Mucosa of rectum (tissue), 2 donors: ENCODE data around the gene TRIM28.
A peak's percentile ranks its signal among the peaks of the same experiment; 100 is the strongest.

ENCODE experiments used
- H3K27ac ChIP-seq, 2 donors: one replicate each; pipeline ENCODE4 v1.7.0; 2013; ENCODE audit warnings: inconsistent platforms in 2 of 2, low read depth in 2 of 2, low read length in 2 of 2
- H3K27me3 ChIP-seq, 2 donors: one replicate each; pipeline ENCODE4 v1.7.0; 2013; ENCODE audit warnings: low read length in 2 of 2; ENCODE audit not compliant: control insufficient read depth in 2 of 2, insufficient read depth in 2 of 2
- H3K36me3 ChIP-seq, 2 donors: one replicate each; pipeline ENCODE4 v1.7.0; 2013; ENCODE audit warnings: low read length in 2 of 2; ENCODE audit not compliant: control insufficient read depth in 2 of 2, insufficient read depth in 2 of 2
- H3K4me1 ChIP-seq, 2 donors: one replicate each; pipeline ENCODE4 v1.7.0; 2013; ENCODE audit warnings: low read length in 2 of 2, mild to moderate bottlenecking in 1 of 2; ENCODE audit not compliant: control insufficient read depth in 2 of 2, insufficient read depth in 2 of 2
- H3K4me3 ChIP-seq, 2 donors: one replicate each; pipeline ENCODE4 v1.7.0; 2013; ENCODE audit warnings: low read length in 2 of 2
- H3K9ac ChIP-seq, 2 donors: one replicate each; pipeline ENCODE4 v1.7.0; 2013; ENCODE audit warnings: low read length in 2 of 2, low read depth in 1 of 2, mild to moderate bottlenecking in 1 of 2
- H3K9me3 ChIP-seq, 2 donors: one replicate each; pipeline ENCODE4 v1.7.0; 2013; ENCODE audit warnings: low read length in 2 of 2; ENCODE audit not compliant: control insufficient read depth in 2 of 2
- donor health status: healthy.
- donor health status: Normal muscosa, but diverticular disease.

TRIM28 gene

GRCh38 chr19:58511353-58512208, 32.3 kb upstream of the TRIM28 start, which contains the start of gene SLC27A5:
TSS of gene SLC27A5 (minus strand) at chr19:58511992. CDS start at chr19:58511955, 37 bp downstream.
- Histone ChIP-seq H3K4me3 (no peak within 1 kb of the TSS), H3K27ac (peak within 1 kb of the TSS in 1 of 2 donors; percentile 34), H3K4me1 (peaks cover 23 to 27% of the 10 kb centered on the region in 2 donors), H3K9me3 (no peaks in the 10 kb centered on the region), H3K9ac (no peak within 1 kb of the TSS), H3K36me3 (peaks cover 1 to 8% of the 10 kb centered on the region in 2 donors), H3K27me3 (no peaks in the 10 kb centered on the region)

GRCh38 chr19:58513213-58513693, 30.6 kb upstream of the TRIM28 start:
- Histone ChIP-seq H3K9ac (peak overlapping the region; percentile 14 to 65), H3K4me3 (no peak overlapping the region), H3K4me1 (peaks cover 32 to 36% of the 10 kb centered on the region in 2 donors), H3K27me3 (no peaks in the 10 kb centered on the region), H3K36me3 (peaks cover 11 to 13% of the 10 kb centered on the region in 2 donors), H3K9me3 (no peaks in the 10 kb centered on the region), H3K27ac (peak overlapping the region; percentile 66 to 72)

- Histone ChIP-seq H3K27ac (peak overlapping the region; percentile 66 to 72), H3K4me3 (peak overlapping the region; percentile 61 to 68), H3K27me3 (no peaks in the 10 kb centered on the region), H3K9ac (peak overlapping the region; percentile 47 to 65), H3K36me3 (peaks cover 11 to 13% of the 10 kb centered on the region in 2 donors), H3K4me1 (peaks cover 39 to 43% of the 10 kb centered on the region in 2 donors), H3K9me3 (no peaks in the 10 kb centered on the region)
Observed at GRCh38 chr19:58513694-58514563, 29.9 kb upstream of the TRIM28 start.

GRCh38 chr19:58514564-58515022, 29.3 kb upstream of the TRIM28 start:
- peak overlapping the region; percentile 61 to 68 for H3K4me3 ChIP-seq
- H3K36me3 ChIP-seq = peaks cover 11 to 13% of the 10 kb centered on the region in 2 donors
- H3K27me3 ChIP-seq = no peaks in the 10 kb centered on the region
- peaks cover 40 to 44% of the 10 kb centered on the region in 2 donors for H3K4me1 ChIP-seq
- H3K9me3 ChIP-seq = no peaks in the 10 kb centered on the region
- peak overlapping the region; percentile 16 to 47 for H3K9ac ChIP-seq
- H3K27ac ChIP-seq = no peak overlapping the region

DNA sequence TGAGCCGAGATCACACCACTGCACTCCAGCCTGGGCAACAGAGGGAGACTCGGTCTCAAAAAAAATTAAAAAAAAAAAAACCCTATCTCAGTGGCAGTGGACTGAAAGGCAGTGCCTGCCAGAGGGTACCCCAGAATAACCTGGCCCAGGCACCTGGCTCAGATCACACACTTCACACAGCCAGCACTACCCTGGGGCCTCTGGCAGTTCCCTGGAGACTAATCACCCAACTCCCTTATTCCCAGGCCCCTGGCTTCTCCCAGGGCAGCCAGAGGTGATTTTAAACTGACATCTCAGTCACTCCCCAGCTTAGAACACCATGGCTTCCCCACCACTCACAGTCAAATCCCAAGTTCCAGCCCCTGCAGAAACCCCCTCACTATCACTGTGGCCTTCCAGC, 28.6 kb upstream of the TRIM28 start:
- no peaks in the 10 kb centered on the region for H3K27me3 ChIP-seq
- peaks cover 11 to 13% of the 10 kb centered on the region in 2 donors for H3K36me3 ChIP-seq
- no peaks in the 10 kb centered on the region for H3K9me3 ChIP-seq
- H3K4me3 ChIP-seq = no peak overlapping the region
- no peak overlapping the region for H3K9ac ChIP-seq
- no peak overlapping the region for H3K27ac ChIP-seq
- peaks cover 44 to 47% of the 10 kb centered on the region in 2 donors for H3K4me1 ChIP-seq

DNA sequence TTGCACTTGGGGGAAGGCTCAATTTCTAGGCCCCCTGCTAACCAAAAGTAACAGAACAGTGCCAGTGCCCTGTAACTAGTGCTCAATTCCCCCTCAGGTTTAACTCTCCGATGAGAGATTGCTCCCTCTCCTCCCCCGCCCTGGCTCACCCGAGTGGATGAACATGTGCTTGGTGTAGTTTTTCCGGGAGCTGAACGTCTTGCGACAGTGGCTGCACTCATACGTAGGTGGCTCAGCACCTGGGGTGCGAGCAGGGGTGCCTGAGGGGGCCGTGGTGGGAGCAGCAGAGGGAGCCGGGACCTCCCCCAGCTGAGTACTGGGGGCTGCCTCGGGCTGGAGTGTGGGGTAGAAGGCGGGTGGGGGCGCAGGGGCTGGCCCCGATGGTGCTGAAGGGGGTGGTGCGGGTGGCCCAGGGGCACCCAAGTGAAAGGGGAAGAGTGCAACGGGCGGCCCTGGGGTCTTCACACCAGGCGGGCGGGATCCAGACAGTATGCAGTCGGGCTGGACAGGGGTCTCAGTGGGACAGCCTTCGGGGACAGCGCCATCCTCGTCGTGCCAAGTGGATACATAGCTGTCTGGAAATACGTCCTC, 27.5 kb upstream of the TRIM28 start:
- Histone ChIP-seq H3K9ac (no peak overlapping the region), H3K9me3 (no peaks in the 10 kb centered on the region), H3K36me3 (peaks cover 11 to 13% of the 10 kb centered on the region in 2 donors), H3K27ac (no peak overlapping the region), H3K4me3 (no peak overlapping the region), H3K27me3 (no peaks in the 10 kb centered on the region), H3K4me1 (peaks cover 44 to 51% of the 10 kb centered on the region in 2 donors)

DNA sequence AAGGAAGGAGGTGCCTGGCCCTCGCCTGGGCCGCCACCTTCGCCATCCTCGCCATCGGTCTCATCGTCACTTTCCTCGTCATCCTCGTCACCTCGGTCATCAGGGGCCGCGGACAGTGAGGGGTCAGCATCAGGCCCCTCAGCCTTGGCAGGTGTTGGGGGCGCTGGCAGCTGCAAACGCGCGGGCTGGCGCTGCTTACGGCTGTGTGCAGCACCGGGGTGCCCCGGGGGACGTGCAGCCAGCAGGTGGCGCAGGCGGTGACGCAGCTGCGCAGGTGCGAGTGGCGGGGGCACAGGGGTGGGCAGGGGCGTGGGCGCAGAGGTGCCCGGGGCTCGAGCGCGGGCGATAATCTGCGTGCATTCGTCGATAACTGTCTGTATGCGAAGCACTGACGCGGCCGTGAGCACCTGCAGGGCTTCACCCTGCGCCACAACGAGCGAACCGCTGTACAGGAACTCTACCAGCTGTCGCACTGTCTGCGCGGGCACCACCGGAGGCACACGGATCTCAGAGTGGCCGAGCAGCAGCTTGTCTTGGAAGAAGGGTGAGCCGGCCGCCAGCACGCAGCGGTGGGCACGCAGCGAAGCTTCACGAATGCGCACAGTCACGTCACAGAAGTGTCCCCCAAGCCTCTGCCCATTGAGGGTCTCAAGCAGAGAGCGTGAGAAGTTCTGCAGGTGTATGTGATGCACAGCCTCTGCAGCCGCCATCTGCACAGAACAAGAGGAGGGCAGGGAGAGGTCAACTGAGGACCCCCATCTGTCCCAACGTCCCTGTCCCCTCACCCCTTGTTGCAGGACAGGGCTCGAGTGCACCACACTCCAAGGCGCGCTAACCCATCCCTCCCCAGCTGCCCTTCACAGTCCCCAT, 26.7 kb upstream of the TRIM28 start:
- no peaks in the 10 kb centered on the region for H3K9me3 ChIP-seq
- peaks cover 39 to 45% of the 10 kb centered on the region in 2 donors for H3K4me1 ChIP-seq
- H3K4me3 ChIP-seq = no peak overlapping the region
- peaks cover 11 to 13% of the 10 kb centered on the region in 2 donors for H3K36me3 ChIP-seq
- no peaks in the 10 kb centered on the region for H3K27me3 ChIP-seq
- no peak overlapping the region for H3K27ac ChIP-seq
- H3K9ac ChIP-seq = no peak overlapping the region

DNA sequence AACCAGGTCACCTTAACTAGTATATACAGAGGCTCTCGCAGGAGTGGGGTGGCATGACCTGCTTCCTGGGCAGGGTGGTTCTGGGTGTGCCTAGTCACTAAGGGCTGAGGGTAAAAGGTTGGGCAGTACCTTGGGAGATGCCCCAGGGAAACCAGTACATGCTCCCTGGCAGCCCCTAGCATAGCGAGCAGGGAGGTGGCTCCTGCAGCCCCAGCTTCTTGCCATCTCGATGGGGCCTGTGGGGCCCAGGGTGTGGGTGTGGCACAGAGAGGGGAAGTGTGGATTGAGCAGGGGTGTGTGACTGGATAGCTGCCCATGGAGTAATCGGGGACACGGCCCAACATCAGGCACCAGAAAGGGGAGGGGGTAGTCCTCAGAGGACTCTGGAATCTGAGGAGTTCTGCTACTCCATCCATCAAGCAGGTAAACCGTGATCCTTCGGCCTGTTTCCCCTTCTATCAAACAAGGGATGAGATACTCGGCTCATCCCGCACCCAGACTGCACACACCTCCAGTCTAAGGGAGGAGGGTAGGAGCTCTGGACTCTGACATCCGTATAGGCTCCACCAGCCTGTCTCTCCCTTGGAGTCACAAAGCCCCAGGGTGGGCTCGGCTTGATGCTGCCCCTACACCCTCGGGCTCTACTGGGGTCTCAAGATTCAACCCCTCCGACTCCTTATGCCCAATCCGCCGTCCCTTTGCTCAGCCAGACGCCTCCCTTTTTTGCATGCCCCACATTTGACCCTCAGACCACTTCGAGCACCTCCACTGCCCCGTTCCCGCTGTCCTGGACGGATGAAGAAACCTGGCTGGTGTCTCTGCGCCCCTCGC, 25.4 kb upstream of the TRIM28 start:
- Histone ChIP-seq H3K9ac (peak overlapping the region; percentile 87 to 90), H3K27ac (peak overlapping the region; percentile 98), H3K9me3 (no peaks in the 10 kb centered on the region), H3K4me3 (peak overlapping the region; percentile 90 to 94), H3K4me1 (peaks cover 32 to 35% of the 10 kb centered on the region in 2 donors), H3K27me3 (no peaks in the 10 kb centered on the region), H3K36me3 (peaks cover 11 to 13% of the 10 kb centered on the region in 2 donors)
